ENCODE data around the gene KLK6. TPM values are rescaled to one million over a fixed set of nuclear protein-coding genes. Genes with fewer than 3 reads are reported as not detected.

Gene KLK6
- 0.15 to 0.54 TPM (median 0.22 TPM) in 5 replicates for total RNA-seq (2022; extraction: Qiagen RNA extraction)

DNA sequence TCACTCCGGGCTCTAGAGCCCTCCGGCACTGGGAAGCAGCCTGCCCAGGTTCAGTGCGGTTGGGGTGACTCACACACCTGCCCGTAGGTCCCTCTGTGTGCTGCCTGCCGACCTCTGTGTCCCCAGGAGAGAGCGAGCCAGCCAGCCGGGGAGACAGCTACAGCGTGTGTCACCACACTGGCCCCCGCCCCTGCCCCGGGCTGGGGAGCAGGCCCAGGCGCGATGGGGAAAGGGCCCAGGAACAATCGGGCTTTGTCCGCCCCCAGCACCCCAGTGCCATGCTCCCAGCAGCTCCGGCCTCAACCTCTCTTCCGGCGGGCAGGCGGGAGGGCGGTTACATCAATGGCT is at the start of gene KLK6:
Gene KLK6 (minus strand): TSS at position 179 of the 348 bp plus-strand sequence. CDS start 1,487 bp downstream, outside the sequence.

DNA sequence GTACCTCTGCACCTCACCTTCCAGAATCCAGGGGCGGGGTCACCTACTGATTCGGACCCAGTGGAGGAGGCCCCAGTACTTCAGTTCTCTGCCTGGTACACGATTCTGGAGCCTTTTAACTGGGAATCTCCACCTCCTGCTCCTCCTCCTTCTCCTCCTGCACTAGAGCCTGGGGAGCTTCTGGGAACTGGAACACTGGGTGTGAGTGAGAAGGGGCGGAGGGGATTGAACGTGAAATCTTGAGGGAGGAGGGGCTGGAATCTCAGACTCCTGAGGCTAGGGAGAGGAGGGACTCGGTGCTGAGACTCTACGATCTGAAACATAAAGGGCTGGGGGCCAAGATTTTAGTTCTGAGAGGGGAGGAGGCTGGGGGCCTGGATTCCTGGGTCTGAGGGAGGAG is 32.1 kb upstream of the KLK6 start, which contains the start of gene KLK8:
Gene KLK8 (minus strand): TSS at position 90 of the 400 bp plus-strand sequence. CDS start 437 bp downstream, outside the sequence.

DNA sequence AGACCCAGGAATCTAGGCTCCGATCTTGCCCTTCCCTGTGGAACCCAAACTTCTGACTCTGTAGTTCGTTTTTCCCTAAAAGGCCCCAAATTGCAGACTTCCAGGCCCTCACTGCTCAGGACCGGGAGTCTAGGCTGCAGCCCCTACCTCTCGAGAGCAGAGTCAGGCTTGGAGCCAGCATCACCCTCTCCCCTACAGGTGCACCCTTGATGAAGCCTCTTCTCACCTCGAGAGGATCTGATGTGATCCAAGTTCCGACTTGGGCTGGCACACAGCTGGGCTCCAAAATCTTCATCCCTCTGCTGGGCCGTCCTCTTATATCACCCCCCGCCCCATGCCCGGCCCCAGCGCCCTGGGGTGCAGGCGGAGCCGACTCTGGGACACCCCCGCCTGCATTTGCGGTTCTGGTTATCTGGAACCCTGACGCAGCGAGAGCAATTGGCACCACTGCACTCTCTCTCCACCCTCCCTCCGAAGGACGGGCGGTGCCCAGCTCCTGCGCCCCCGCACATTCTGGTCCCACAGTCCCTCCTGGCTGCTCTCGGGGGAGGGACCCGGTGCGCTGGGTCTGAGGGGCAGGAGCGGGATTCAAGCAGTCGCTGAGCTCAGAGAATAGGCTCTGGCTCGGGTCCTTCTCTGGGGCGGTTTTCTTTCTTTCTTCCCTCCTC is 14.4 kb upstream of the KLK6 start, which contains the start of gene KLK7:
Gene KLK7 (minus strand): TSS at position 293 of the 668 bp plus-strand sequence. CDS start 1,518 bp downstream, outside the sequence.

DNA sequence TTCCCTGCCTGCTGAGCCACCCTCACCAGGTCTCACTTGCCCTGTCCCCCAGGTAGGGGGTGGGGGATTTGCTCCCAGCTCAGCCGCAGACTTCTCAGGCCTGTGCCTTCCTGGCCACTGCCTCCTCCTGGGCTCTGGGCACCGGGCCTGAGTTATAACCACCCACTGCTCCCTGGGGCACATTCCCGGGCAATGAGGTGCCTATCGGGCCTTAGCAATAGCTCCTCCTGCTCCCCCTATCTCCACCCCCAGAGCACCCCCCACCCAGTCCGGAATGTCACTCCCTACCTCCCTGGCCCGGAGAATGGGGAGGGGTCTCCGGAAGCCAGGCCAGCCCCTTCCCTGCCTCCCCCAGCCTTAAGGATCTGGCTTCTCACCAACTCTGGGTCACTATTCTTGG is 16.5 kb downstream of the KLK6 start, which contains the start of gene KLK5:
Gene KLK5 (minus strand): TSS at position 129 of the 400 bp plus-strand sequence. CDS start 381 bp downstream, outside the sequence.

DNA sequence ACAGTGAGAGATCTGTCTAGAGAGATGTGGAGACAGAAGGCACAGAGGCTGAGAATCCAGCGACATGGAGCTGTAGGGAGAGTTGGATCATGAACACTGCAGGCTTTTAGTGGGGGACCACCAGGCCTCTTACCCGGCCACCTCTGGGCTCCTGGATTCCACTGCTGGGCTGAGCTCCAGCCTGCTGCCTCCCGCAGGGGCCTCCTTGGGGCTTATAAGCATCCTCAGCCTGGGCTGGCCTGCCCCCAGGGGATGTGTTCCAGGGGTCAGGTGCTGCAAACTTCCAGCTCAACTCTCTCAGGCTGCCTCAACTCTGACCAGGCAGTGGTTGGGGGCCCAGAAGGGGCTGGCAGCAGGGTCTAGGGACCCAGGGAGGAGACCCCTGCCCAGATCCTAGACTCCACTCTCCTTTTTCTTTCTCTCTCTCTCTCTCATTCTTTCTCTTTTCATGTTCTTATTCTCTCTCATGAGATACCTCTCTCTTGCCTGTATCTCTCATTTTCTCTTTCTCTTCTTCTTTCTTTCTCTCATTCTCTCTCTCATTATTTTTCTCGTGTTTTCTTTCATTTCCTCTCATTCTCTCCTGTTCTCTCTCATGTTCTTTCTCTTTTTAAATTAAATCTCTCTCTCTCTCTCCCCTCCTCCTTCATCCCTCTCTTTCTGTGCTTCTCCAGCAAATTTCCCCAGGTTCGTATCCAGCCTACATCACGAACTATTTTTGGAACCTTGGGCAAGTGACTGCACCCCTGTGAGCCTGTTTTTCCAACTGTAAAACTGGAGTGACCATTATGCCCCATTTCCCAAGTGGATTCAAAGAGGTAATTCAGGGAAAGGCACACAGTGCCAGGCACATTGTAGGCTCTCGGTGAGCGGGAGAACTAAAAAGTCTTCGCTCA is 57.9 kb downstream of the KLK6 start, which contains the start of gene KLK4:
Gene KLK4 (minus strand): TSS at position 190 of the 896 bp plus-strand sequence. CDS start 657 bp downstream, outside the sequence.

Other genes with a start within 250 kb of the KLK6 start
- gene SHANK1, start 249.8 kb downstream of the KLK6 start, total RNA-seq (2022; extraction: Qiagen RNA extraction): 0.09 to 0.31 TPM (median 0.17 TPM) in 5 replicates
- gene CLEC11A, start 246.2 kb downstream of the KLK6 start, total RNA-seq (2022; extraction: Qiagen RNA extraction): 5.9 to 11.1 TPM (median 10.8 TPM) in 5 replicates
- gene GPR32, start 199.1 kb downstream of the KLK6 start, total RNA-seq (2022; extraction: Qiagen RNA extraction): not detected in 5 replicates
- not detected in 5 replicates for gene ACP4, start 179.2 kb downstream of the KLK6 start, total RNA-seq (2022; extraction: Qiagen RNA extraction)
- 0.09 to 0.29 TPM (median 0.20 TPM) in 5 replicates for gene KLK1, start 145.8 kb downstream of the KLK6 start, total RNA-seq (2022; extraction: Qiagen RNA extraction)
- gene KLK15, start 136.0 kb downstream of the KLK6 start, total RNA-seq (2022; extraction: Qiagen RNA extraction): not detected in 5 replicates
- not detected in 5 replicates for gene KLK3, start 114.7 kb downstream of the KLK6 start, total RNA-seq (2022; extraction: Qiagen RNA extraction)
- 0.06 to 0.27 TPM (median 0.13 TPM) in 5 replicates for gene KLK2, start 96.2 kb downstream of the KLK6 start, total RNA-seq (2022; extraction: Qiagen RNA extraction)
- gene KLK4, start 58.2 kb downstream of the KLK6 start, total RNA-seq (2022; extraction: Qiagen RNA extraction): 0.14 to 0.17 TPM (median 0.16 TPM) in 3 of 5 replicates, not detected in the others
- 0.09 TPM in 1 of 5 replicates, not detected in the others for gene KLK5, start 16.6 kb downstream of the KLK6 start, total RNA-seq (2022; extraction: Qiagen RNA extraction)
- 0.09 to 0.17 TPM in 2 of 5 replicates, not detected in the others for gene KLK7, start 14.3 kb upstream of the KLK6 start, total RNA-seq (2022; extraction: Qiagen RNA extraction)
- not detected in 5 replicates for gene KLK8, start 32.0 kb upstream of the KLK6 start, total RNA-seq (2022; extraction: Qiagen RNA extraction)
- 0.17 to 0.65 TPM (median 0.30 TPM) in 5 replicates for gene KLK10, start 50.1 kb upstream of the KLK6 start, total RNA-seq (2022; extraction: Qiagen RNA extraction)
- not detected in 5 replicates for gene KLK11, start 57.0 kb upstream of the KLK6 start, total RNA-seq (2022; extraction: Qiagen RNA extraction)
- not detected in 5 replicates for gene KLK12, start 65.4 kb upstream of the KLK6 start, total RNA-seq (2022; extraction: Qiagen RNA extraction)
- gene KLK13, start 95.5 kb upstream of the KLK6 start, total RNA-seq (2022; extraction: Qiagen RNA extraction): 0.06 to 0.20 TPM (median 0.15 TPM) in 5 replicates
- gene KLK14, start 113.3 kb upstream of the KLK6 start, total RNA-seq (2022; extraction: Qiagen RNA extraction): 0.17 to 0.61 TPM (median 0.33 TPM) in 5 replicates
- gene CTU1, start 138.8 kb upstream of the KLK6 start, total RNA-seq (2022; extraction: Qiagen RNA extraction): 4.6 to 17.1 TPM (median 13.6 TPM) in 5 replicates
- 0.06 TPM in 2 of 5 replicates, not detected in the others for gene SIGLEC9, start 155.3 kb upstream of the KLK6 start, total RNA-seq (2022; extraction: Qiagen RNA extraction)
- gene SIGLEC7, start 172.7 kb upstream of the KLK6 start, total RNA-seq (2022; extraction: Qiagen RNA extraction): not detected in 5 replicates

Measured in A549 treated with AZD2906 at 1 μM for 4 hours (cell line).